H9 (cell line): ENCODE data around the gene CLEC16A. TPM values are rescaled to one million over a fixed set of nuclear protein-coding genes. Genes with fewer than 3 reads are reported as not detected.

Experiments used
- DNase-seq: peaks from one replicate; pipeline ENCODE4 v3.0.0-alpha.2; 2017
- H2AFZ ChIP-seq: one replicate; pipeline ENCODE4 v1.6.1; 2013; ENCODE audit warnings: mild to moderate bottlenecking, low read length, control low read depth, moderate library complexity
- H2AK5ac ChIP-seq: 2 replicates; pipeline ENCODE4 v1.6.1; 2013; ENCODE audit warnings: low read length, control low read depth, mixed read lengths; ENCODE audit not compliant: insufficient read length
- H2BK120ac ChIP-seq: one replicate; pipeline ENCODE4 v1.6.1; 2013; ENCODE audit warnings: low read depth, mild to moderate bottlenecking, low read length, control low read depth, inconsistent platforms; ENCODE audit not compliant: poor library complexity, severe bottlenecking
- H2BK12ac ChIP-seq: 2 replicates; pipeline ENCODE4 v1.6.1; 2013; ENCODE audit warnings: low read length, control low read depth, mixed read lengths, low read depth; ENCODE audit not compliant: insufficient read length
- H2BK15ac ChIP-seq: 2 replicates; pipeline ENCODE4 v1.6.1; 2013; ENCODE audit warnings: low read depth, low read length, control low read depth
- H2BK20ac ChIP-seq: one replicate; pipeline ENCODE4 v1.6.1; 2013; ENCODE audit warnings: low read depth, mild to moderate bottlenecking, low read length, control low read depth, inconsistent platforms; ENCODE audit not compliant: poor library complexity, severe bottlenecking
- H2BK5ac ChIP-seq: 2 replicates; pipeline ENCODE4 v1.6.1; 2013; ENCODE audit warnings: low read length, control low read depth, mixed read lengths; ENCODE audit not compliant: insufficient read length
- H3K14ac ChIP-seq: 2 replicates; pipeline ENCODE4 v1.6.1; 2013; ENCODE audit warnings: low read length, control low read depth; ENCODE audit not compliant: insufficient read depth
- H3K18ac ChIP-seq: 2 replicates; pipeline ENCODE4 v1.6.1; 2013; ENCODE audit warnings: low read depth, mild to moderate bottlenecking, mixed read lengths, low read length, control low read depth; ENCODE audit not compliant: insufficient read length
- H3K23ac ChIP-seq: 2 replicates; pipeline ENCODE4 v1.6.1; 2013; ENCODE audit warnings: low read length, control low read depth, mixed read lengths, low read depth; ENCODE audit not compliant: insufficient read length
- H3K23me2 ChIP-seq: 2 replicates; pipeline ENCODE4 v1.6.1; 2013; ENCODE audit warnings: low read depth, mild to moderate bottlenecking, mixed read lengths, low read length, control low read depth; ENCODE audit not compliant: insufficient read length, poor library complexity, severe bottlenecking
- H3K27ac ChIP-seq: 2 replicates; pipeline ENCODE4 v1.5.1; 2013; ENCODE audit warnings: low read length, control low read depth, mixed read lengths, low read depth; ENCODE audit not compliant: insufficient read length
- H3K27me3 ChIP-seq: 2 replicates; pipeline ENCODE4 v1.6.1; 2013; ENCODE audit warnings: low read length, control low read depth, inconsistent platforms; ENCODE audit not compliant: insufficient read depth
- H3K4ac ChIP-seq: 2 replicates; pipeline ENCODE4 v1.6.1; 2013; ENCODE audit warnings: low read depth, mild to moderate bottlenecking, control low read depth, inconsistent platforms, low read length, moderate library complexity
- H3K4me1 ChIP-seq: 2 replicates; pipeline ENCODE4 v1.6.1; 2013; ENCODE audit warnings: low read length, control low read depth, inconsistent platforms; ENCODE audit not compliant: insufficient read depth
- H3K4me2 ChIP-seq: 2 replicates; pipeline ENCODE4 v1.6.1; 2013; ENCODE audit warnings: low read length, control low read depth, mixed read lengths; ENCODE audit not compliant: insufficient read length, insufficient read depth
- H3K56ac ChIP-seq: 2 replicates; pipeline ENCODE4 v1.6.1; 2013; ENCODE audit warnings: low read depth, mild to moderate bottlenecking, mixed read lengths, low read length, control low read depth; ENCODE audit not compliant: insufficient read length
- H3K79me1 ChIP-seq: 2 replicates; pipeline ENCODE4 v1.6.1; 2013; ENCODE audit warnings: low read depth, mild to moderate bottlenecking, moderate library complexity, low read length, control low read depth, inconsistent platforms; ENCODE audit not compliant: insufficient read depth, poor library complexity, severe bottlenecking
- H3K79me2 ChIP-seq: 2 replicates; pipeline ENCODE4 v1.6.1; 2013; ENCODE audit warnings: low read length, control low read depth, inconsistent platforms; ENCODE audit not compliant: insufficient read depth
- H3K9ac ChIP-seq: 2 replicates; pipeline ENCODE4 v1.6.1; 2013; ENCODE audit warnings: low read length, control low read depth, mixed read lengths; ENCODE audit not compliant: insufficient read length; ENCODE audit errors: extremely low read depth
- H3K9me3 ChIP-seq: one replicate; pipeline ENCODE4 v1.6.1; 2013; ENCODE audit warnings: low read depth, low read length, inconsistent platforms; ENCODE audit not compliant: control insufficient read depth
- H3T11ph ChIP-seq: one replicate; pipeline ENCODE4 v1.6.1; 2013; ENCODE audit warnings: mild to moderate bottlenecking, low read length, control low read depth, inconsistent platforms
- H4K20me1 ChIP-seq: one replicate; pipeline ENCODE4 v1.6.1; 2013; ENCODE audit not compliant: control insufficient read depth, insufficient read length, insufficient read depth
- H4K5ac ChIP-seq: 2 replicates; pipeline ENCODE4 v1.6.1; 2013; ENCODE audit warnings: low read depth, mild to moderate bottlenecking, mixed read lengths, low read length, control low read depth; ENCODE audit not compliant: insufficient read length
- H4K8ac ChIP-seq: replicated peaks from 2 replicates; pipeline ENCODE4 v1.6.1; 2013; ENCODE audit warnings: low read length, control low read depth, mixed read lengths, low read depth; ENCODE audit not compliant: insufficient read length
- H4K91ac ChIP-seq: 2 replicates; pipeline ENCODE4 v1.6.1; 2013; ENCODE audit warnings: low read depth, mild to moderate bottlenecking, moderate library complexity, mixed read lengths, low read length, control low read depth; ENCODE audit not compliant: insufficient read length
- H3K27ac Mint-ChIP-seq, 3 experiments: 2 replicates in 2 of 3; 3 replicates in 1 of 3; pipeline ENCODE4 v1.8.0; 2020 to 2021; ENCODE audit warnings: mixed read lengths in 3 of 3, mild to moderate bottlenecking in 1 of 3, moderate library complexity in 1 of 3
- H3K27me3 Mint-ChIP-seq: 2 replicates; pipeline ENCODE4 v1.8.0; 2021; ENCODE audit warnings: low read depth, mild to moderate bottlenecking, moderate library complexity, mixed read lengths
- H3K36me3 Mint-ChIP-seq, 3 experiments: 2 replicates in 2 of 3; 3 replicates in 1 of 3; pipeline ENCODE4 v1.8.0; 2020 to 2021; ENCODE audit warnings: low read depth in 3 of 3, mixed read lengths in 3 of 3; ENCODE audit not compliant: insufficient read depth in 1 of 3
- H3K4me1 Mint-ChIP-seq, 2 experiments: 2 replicates each; pipeline ENCODE4 v1.8.0; 2020; ENCODE audit warnings: mixed read lengths in 2 of 2
- H3K4me3 Mint-ChIP-seq, 2 experiments: 2 replicates in 1 of 2; 3 replicates in 1 of 2; pipeline ENCODE4 v1.8.0; 2020 to 2021; ENCODE audit warnings: mild to moderate bottlenecking in 2 of 2, mixed read lengths in 2 of 2, moderate library complexity in 1 of 2
- H3K9me3 Mint-ChIP-seq, 2 experiments: 2 replicates in 1 of 2; 3 replicates in 1 of 2; pipeline ENCODE4 v1.8.0; 2020; ENCODE audit warnings: mild to moderate bottlenecking in 2 of 2, mixed read lengths in 2 of 2, moderate library complexity in 1 of 2
- CTCF ChIP-seq: fragments of 200-600 bp; sonication (generic); conservative IDR thresholded peaks from 3 replicates; pipeline ENCODE4 v1.8.0; 2021; ENCODE audit warnings: antibody characterized with exemption, mild to moderate bottlenecking
- WGBS: extraction: QIAGEN DNeasy Blood & Tissue Kit; methylation state at CpG from one replicate; pipeline ENCODE4 v1.1.7; 2013; ENCODE audit warnings: missing lambda C conversion rate, low lambda C conversion rate, mixed read lengths; ENCODE audit not compliant: insufficient read length; ENCODE audit errors: extremely low coverage; 5-methylcytosine and 5-hydroxymethylcytosine counted together
- total RNA-seq: library from RNA; stranded (reverse); gene quantifications from 2 replicates; pipeline ENCODE4 v1.2.1, GENCODE V29; 2021

CLEC16A gene
- total RNA-seq, 1 experiment from 2014 or later: 15.2 TPM

- Mint-ChIP-seq H3K27ac (no peak overlapping the region), H3K4me1 (peaks cover 5 to 7% of the 10 kb centered on the region in 2 experiments), H3K9me3 (peaks cover 0 to 2% of the 10 kb centered on the region in 2 experiments; a peak in 2 of 5 replicates), H3K27me3 (no peaks in the 10 kb centered on the region), H3K36me3 (peaks cover 2 to 10% (median 7%) of the 10 kb centered on the region in 3 experiments; a peak in 3 of 7 replicates), H3K4me3 (no peak overlapping the region)
- H3K14ac ChIP-seq: no peak overlapping the region
- no peaks in the 10 kb centered on the region for H3K4me1 ChIP-seq
- no peak overlapping the region for H3K56ac ChIP-seq
- no peak overlapping the region for H3K9ac ChIP-seq
- TF ChIP-seq CTCF: no peak
- H4K91ac ChIP-seq: no peak overlapping the region
- no peak overlapping the region for H2BK120ac ChIP-seq
- no peak overlapping the region for H3K23ac ChIP-seq
- no CpG with 5 or more reads among the region's 4 CpGs for WGBS
- H2AK5ac ChIP-seq: no peak overlapping the region
- no peak overlapping the region for H3T11ph ChIP-seq
- no peak overlapping the region for H3K18ac ChIP-seq
- no peak for DNase-seq
- H2BK12ac ChIP-seq: no peak overlapping the region
- no peaks in the 10 kb centered on the region for H3K79me1 ChIP-seq
- no peak overlapping the region for H3K4me2 ChIP-seq
- H4K5ac ChIP-seq: no peak overlapping the region
- no peak overlapping the region for H2AFZ ChIP-seq
- no peak overlapping the region for H4K8ac ChIP-seq
- H3K23me2 ChIP-seq: no peaks in the 10 kb centered on the region
- no peaks in the 10 kb centered on the region for H3K9me3 ChIP-seq
- H3K79me2 ChIP-seq: no peaks in the 10 kb centered on the region
- H2BK20ac ChIP-seq: no peak overlapping the region
- H4K20me1 ChIP-seq: no peaks in the 10 kb centered on the region
- no peak overlapping the region for H2BK5ac ChIP-seq
- no peak overlapping the region for H2BK15ac ChIP-seq
- H3K27me3 ChIP-seq: no peaks in the 10 kb centered on the region
- no peak overlapping the region for H3K4ac ChIP-seq
- H3K27ac ChIP-seq: no peak overlapping the region
These were observed 61.2 kb downstream of the CLEC16A start for GRCh38 chr16:11005611-11005975.
